HG03378 (cell line): ENCODE data around the gene RFTN2.
"Not testable (repeated sequence)": the region's sequence is repeated elsewhere in the genome, so short reads cannot be mapped to it uniquely, and the experiment has no call there.

Experiments
- ATAC-seq: cut with Tn5 transposase; IDR thresholded peaks from one replicate; pipeline ENCODE4 v1.9.1; 2021; ENCODE audit warnings: mild to moderate bottlenecking, moderate library complexity; ENCODE audit not compliant: unreplicated experiment

Gene RFTN2

DNA sequence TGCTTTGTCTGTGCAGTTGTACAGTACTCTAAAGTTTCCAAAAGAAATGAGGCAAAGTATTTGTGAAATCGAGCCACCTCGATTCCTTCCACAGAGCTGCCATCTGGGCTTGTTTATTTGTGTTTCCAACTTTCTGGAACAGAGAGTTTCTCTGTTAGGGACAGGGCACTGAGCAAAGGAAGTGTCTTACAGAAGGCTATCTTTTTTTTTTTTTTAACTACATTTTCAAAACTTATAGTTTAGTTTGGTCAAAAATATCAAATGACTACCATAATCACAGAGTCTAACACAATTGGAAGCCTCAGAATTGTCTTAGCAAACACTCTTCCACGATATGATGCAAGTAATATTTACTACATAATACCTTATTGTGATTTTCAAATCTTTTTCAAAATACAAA lies 796 bp downstream of the RFTN2 start:
- no peak for ATAC-seq

GRCh38 chr2:197674060-197674459 lies 1.3 kb downstream of the RFTN2 start:
- ATAC-seq = no peak

DNA sequence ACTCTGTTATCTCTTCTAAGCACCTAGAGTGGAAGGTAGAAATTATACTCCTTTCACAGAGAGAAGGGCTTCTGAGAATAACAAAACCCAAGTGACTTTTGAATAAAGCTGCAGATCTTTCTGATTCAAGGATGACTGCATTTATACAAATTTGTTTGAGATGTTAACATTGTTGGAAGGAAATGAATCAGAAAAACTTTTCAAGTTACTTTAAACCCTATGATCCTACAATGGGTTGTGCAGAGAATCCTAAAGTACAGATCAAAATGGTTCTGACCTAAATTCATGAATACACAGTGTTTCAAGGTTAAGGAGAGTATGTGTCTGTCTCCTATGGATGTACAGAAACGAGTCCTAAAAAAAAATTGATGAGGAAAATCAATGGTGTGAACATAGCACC lies 1.8 kb downstream of the RFTN2 start:
- no peak for ATAC-seq

DNA sequence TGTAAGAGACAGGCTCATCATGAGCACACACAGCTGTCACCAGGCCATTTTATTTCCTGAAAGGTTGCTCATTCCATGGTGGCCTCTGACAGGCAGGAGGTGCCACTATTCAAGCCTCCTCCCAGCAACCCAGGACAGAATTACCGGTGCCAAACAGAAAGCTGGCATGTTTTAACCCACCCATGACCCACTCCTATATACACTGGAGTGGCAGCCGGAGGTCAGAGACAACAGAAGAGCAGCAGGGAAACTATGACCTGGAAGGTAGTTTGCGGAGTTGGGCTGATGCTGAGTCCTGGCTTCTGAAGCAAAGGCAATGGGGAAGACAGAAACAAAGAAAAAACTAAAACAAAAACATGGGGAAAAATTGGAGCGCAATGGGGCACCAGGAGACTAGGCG lies 2.3 kb downstream of the RFTN2 start:
- ATAC-seq = no peak

DNA sequence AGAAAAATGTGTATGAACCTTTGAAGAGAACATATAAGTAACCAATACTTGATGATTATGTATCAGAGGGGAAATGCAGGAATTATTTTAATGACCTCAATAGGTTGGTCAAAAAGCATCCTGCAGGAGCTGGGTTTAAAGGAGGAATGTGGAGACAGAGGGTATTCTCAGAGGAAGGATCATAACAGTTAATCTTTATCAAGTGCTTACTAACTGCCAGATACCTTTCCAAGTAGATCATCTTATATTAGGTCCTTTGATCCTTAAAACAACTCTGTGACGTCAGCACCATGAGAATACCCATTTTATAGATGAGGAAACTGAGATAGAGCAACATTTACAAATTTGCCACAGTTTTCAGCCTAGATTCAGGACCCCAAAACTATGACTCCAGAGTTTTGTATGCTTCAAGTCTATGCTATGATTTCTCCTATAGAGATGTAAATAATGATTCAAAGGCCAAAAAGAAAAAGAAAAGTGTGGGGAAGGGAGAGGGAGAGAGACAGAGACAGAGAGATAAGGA lies 3.0 kb downstream of the RFTN2 start:
- ATAC-seq = no peak

- no peak for ATAC-seq
Measured at GRCh38 chr2:197669077-197669476, 6.3 kb downstream of the RFTN2 start.

- ATAC-seq = no peak
Measured at GRCh38 chr2:197668296-197668695, 7.1 kb downstream of the RFTN2 start.

DNA sequence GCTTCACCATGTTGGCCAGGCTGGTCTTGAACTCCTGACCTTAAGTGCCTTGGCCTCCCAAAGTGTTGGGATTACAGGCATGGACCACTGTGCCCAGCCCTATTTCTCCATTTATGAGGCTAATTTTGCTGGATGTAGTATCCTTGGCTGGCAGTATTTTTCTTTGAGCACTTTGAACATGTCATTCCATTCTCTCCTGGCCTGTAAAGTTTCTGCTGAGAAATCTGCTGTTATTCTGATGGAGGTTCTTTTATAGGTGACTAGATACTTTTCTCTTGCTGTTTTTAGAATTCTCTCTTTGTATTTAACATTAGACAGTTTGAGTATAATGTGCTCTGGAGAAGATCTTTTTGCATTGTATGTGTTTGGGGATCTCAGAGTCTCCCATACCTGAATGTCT lies 9.1 kb downstream of the RFTN2 start:
- ATAC-seq = no peak

DNA sequence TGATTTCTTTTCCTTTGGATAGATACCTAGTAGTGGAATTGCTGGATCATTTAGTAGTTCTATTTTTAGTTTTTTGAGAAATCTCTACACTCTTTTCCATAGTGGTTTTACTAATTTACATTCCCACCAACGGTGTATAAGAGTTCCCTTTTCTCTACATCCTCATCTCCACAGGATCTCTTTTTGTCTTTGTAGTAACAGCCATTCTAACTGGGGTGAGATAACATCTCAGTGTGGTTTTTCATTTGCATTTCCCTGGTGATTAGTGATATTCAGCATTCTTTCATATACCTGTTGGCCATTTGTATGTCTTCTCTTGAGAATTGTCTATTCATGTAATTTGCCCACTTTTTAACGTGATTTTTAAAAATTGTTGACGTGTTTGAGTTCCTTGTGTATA lies 13.8 kb downstream of the RFTN2 start:
- ATAC-seq = no peak

DNA sequence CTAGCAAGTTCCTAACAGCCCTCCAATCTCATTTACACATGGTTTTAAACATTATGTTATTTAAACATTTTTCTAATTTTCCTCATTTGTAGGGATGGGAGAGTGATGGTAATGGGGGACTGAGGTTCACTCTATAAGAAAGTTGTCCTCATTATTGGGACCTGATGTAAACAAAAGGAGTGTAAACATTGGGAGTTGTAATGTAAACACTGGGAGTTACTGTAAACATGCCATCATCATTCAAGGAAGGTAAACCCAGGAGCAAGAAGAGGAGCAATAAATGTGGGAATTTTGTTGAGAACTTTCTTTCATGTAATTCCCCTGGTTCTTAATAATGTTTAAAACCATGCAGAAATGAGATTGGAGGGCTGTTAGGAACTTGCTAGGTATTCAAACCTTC lies 17.8 kb downstream of the RFTN2 start:
- ATAC-seq = no peak

DNA sequence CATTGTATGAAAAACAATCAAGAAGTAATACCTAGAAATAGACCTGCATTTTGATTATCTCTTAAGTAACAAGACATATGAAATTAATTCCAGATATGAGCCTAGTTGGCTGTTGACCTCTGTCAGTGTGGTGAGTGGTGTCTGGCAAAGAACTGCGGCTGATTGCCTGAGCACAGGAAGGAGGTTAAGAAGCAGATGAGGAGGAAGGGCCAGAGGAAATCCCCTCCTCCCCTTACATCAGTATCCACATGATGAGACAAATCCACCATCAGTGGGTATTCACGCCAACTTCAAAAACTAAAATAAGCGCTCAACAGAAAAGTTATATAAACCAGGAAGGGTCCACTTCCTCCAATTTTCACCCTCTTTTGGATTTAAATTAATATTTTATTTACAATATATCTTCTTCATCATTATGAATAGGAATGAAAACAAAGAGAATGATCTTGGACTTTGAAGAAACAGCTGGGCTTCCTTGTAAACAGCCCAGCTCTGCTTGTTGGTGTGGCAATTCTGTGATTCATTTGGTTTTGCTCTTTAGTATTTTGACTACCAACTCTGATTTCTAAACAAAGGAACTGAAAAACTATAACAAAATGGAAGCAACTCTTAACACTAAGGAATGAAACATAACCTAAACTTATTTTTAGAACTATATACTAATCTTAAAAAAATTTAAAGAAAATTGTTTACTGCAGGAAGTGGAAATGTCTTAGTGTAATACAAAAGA lies 27.3 kb downstream of the RFTN2 start:
- no peak for ATAC-seq

- no peak for ATAC-seq
Measured at GRCh38 chr2:197641666-197642065, 33.7 kb downstream of the RFTN2 start.

DNA sequence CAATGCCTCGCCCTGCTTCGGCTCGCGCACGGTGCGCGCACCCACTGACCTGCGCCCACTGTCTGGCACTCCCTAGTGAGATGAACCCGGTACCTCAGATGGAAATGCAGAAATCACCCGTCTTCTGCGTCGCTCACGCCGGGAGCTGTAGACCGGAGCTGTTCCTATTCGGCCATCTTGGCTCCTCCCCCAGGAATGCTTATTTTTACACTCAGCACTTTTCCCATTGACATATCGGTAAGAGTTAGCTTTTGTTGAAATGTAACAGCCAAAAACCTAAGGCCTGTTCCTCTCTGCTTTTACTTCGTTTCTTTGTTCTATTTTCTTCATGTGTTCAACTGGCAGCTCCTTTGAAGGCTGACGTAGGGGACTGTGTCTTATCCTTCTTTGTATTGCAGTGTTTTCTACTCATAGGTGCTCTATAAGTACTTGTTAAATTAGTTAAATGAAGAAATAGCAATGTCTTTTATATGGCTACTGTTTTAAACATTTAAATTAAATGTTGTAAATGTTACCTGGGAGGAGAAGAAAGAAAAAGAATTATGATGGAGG lies 34.7 kb downstream of the RFTN2 start:
- not testable (repeated sequence) for ATAC-seq

GRCh38 chr2:197633109-197633657 lies 42.2 kb downstream of the RFTN2 start:
- no peak for ATAC-seq

GRCh38 chr2:197628043-197628500 lies 47.3 kb downstream of the RFTN2 start:
- peak; percentile 74 for ATAC-seq

DNA sequence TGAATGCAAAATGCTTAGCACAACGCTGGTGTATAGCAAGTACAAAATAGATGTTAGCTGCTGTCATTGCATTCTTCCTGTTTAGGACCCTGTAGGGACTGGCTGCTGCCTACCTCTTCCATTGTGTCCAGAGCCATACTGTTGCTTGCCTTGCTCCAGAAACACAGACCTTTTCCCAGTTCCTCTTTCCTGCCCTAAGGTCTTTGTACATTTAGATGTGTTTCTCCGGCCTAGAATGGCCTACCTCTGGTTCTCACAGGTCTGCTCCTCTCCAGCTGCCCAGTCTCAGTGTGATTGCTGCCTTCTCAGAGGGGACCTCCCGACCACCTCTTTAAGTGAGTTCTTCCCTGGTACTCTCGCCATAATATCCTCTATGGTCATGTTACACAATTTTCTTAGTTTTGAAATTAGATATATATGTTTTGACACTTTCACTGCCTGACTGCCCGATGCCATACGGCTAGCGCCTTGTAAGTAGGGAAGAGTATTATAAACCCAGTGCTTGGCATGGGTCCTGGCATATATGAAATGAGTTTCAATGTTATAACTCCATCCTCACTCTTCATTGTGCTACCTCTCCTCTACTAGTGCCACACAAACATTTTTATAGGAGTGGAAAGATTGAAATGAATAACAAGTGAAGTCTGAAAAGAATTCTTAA lies 48.3 kb downstream of the RFTN2 start:
- no peak for ATAC-seq

DNA sequence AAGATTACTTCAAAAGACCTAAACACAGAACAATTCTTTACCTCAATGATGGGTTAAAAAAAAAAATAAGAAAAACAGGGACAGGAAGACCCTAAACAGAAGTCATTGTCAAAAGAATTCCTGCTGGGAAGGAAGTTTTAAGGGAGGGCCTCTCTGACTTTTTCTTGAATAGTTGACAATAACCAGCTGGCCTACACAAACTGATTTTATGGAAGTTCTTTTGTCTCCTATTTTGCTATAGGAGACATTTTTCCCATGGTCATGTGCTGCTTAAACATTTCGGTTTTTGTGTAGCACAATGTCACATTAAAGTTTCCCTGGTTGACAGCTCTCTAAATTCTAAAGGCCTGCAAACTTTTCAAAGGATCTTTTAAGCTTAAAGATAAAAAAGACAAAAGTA lies 55.3 kb downstream of the RFTN2 start:
- ATAC-seq = no peak

- peak; percentile 54 for ATAC-seq
Measured at GRCh38 chr2:197615016-197615652, 60.3 kb downstream of the RFTN2 start.

- ATAC-seq = no peak
Measured at GRCh38 chr2:197614532-197614931, 60.9 kb downstream of the RFTN2 start.

DNA sequence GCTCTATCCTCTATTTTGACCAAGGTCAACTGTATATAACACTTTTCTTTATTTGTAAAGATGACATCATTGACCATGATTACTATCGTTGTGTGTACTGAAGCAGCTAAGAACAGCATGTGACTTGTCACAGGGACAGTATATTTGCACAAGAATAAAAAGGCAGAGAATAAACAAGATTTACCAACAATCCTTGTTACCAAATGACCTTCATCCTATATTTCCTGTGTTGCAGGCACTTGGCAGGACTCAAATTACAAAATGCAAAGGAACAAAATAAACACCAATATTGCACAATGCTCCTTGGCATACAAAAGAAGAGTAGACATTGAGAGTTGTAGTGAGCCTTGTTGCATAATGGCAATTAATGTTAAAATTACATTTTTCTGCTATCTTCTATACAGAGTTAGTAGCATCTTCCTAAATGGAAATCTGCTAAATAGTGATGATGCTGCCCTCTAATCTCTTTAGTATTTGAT lies 61.8 kb downstream of the RFTN2 start:
- no peak for ATAC-seq

- ATAC-seq = peak; percentile 91
Measured at GRCh38 chr2:197606180-197606579, 69.2 kb downstream of the RFTN2 start.
